ENCODE measurements around the gene RBBP8.

Gene RBBP8

DNA sequence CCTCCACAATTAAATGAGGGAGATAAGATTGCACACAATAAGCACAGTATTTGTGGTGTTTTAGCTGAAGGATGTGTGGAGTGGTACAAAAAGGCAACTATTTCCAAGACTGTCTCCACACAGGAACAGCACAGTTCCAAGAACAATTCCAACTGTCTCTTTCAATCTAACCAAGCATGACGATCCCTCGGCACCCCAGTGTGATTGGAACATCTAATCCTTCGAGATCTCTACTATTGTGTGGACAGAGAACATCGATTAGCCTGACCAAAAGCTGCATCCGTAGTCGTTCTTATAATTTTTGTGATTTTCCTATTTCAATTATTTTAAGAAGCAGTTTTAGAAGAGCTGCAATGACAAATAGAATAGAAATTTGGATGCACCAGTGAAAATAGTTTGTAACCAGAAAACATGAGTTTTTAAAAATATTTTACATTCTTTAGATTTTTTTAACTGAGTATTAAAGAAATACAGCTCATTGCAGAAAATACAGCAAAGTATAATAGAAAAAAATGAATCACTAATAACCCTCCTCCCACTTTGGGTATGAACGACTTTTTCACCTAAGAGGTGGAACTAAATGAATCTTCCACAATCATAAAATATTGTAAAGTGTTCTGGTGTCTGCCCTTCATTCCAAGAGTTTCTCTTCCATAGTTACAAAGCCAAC, 125.8 kb downstream of the RBBP8 start:
- H3K9me3 ChIP-seq (ENCODE audit: control insufficient read depth, insufficient read depth, low read length), result peaks cover 4% of the 10 kb centered on the region; the same call in 1 of the 2 replicates
- no peak overlapping the region for H3K27ac ChIP-seq (ENCODE audit: low read depth, low read length)
- no peaks in the 10 kb centered on the region for H3K36me3 ChIP-seq (ENCODE audit: control insufficient read depth, insufficient read depth, low read length)
- H3K27me3 ChIP-seq (ENCODE audit: control insufficient read depth, insufficient read depth, low read length), result no peaks in the 10 kb centered on the region
- no peak overlapping the region for H3K4me3 ChIP-seq (ENCODE audit: low read depth, low read length)
- 0 out of 2 replicates have a peak, but pooled peaks cover 2% of the 10 kb centered on the region for H3K4me1 ChIP-seq (ENCODE audit: control insufficient read depth, insufficient read depth, low read length)
- no peak overlapping the region for H3K9ac ChIP-seq (ENCODE audit: low read depth, low read length)

- Histone ChIP-seq H3K4me3 (ENCODE audit: low read depth, low read length) (no peak overlapping the region), H3K9me3 (ENCODE audit: control insufficient read depth, insufficient read depth, low read length) (peaks cover 4% of the 10 kb centered on the region; the same call in 1 of the 2 replicates), H3K27ac (ENCODE audit: low read depth, low read length) (no peak overlapping the region), H3K27me3 (ENCODE audit: control insufficient read depth, insufficient read depth, low read length) (no peaks in the 10 kb centered on the region), H3K9ac (ENCODE audit: low read depth, low read length) (no peak overlapping the region), H3K4me1 (ENCODE audit: control insufficient read depth, insufficient read depth, low read length) (no peaks in the 10 kb centered on the region), H3K36me3 (ENCODE audit: control insufficient read depth, insufficient read depth, low read length) (no peaks in the 10 kb centered on the region)
Measured at GRCh38 chr18:23059541-23060465, 126.7 kb downstream of the RBBP8 start.

GRCh38 chr18:23062011-23062410, 128.9 kb downstream of the RBBP8 start:
- Histone ChIP-seq H3K27ac (ENCODE audit: low read depth, low read length) (no peak overlapping the region), H3K27me3 (ENCODE audit: control insufficient read depth, insufficient read depth, low read length) (no peaks in the 10 kb centered on the region)

DNA sequence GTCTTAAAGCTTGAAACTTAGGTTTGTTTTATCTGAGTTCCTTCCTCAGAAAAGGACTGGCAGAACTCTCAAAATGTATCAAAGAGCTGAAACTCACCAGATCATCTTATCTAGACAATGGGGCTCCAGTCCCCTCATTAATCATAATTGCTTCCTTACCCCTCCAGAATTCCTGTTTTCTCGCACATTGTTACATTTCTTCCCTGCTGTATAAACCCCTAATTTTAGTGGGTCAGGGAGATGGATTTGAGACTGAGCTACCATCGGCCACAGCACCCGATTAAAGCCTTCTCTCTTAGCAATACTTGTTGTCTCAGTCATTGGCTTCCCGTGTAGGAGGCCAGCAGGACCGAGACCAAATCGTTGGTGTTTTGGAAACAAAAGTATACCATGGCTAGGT, 130.4 kb downstream of the RBBP8 start:
- H3K4me1 ChIP-seq (ENCODE audit: control insufficient read depth, insufficient read depth, low read length), result no peaks in the 10 kb centered on the region
- H3K9me3 ChIP-seq (ENCODE audit: control insufficient read depth, insufficient read depth, low read length), result peaks cover 4% of the 10 kb centered on the region; the same call in 1 of the 2 replicates

More at GRCh38 chr18:23062011-23062410, 128.9 kb downstream of the RBBP8 start:
- H3K4me1 ChIP-seq (ENCODE audit: control insufficient read depth, insufficient read depth, low read length), result no peaks in the 10 kb centered on the region
- no peak overlapping the region for H3K4me3 ChIP-seq (ENCODE audit: low read depth, low read length)
- H3K9me3 ChIP-seq (ENCODE audit: control insufficient read depth, insufficient read depth, low read length), result peaks cover 4% of the 10 kb centered on the region; the same call in 1 of the 2 replicates
- H3K9ac ChIP-seq (ENCODE audit: low read depth, low read length), result no peak overlapping the region
- no peaks in the 10 kb centered on the region for H3K36me3 ChIP-seq (ENCODE audit: control insufficient read depth, insufficient read depth, low read length)

GRCh38 chr18:23065234-23065806, 132.2 kb downstream of the RBBP8 start:
- H3K27me3 ChIP-seq (ENCODE audit: control insufficient read depth, insufficient read depth, low read length), result no peaks in the 10 kb centered on the region
- no peak overlapping the region for H3K4me3 ChIP-seq (ENCODE audit: low read depth, low read length)
- no peak overlapping the region for H3K27ac ChIP-seq (ENCODE audit: low read depth, low read length)
- H3K4me1 ChIP-seq (ENCODE audit: control insufficient read depth, insufficient read depth, low read length), result no peaks in the 10 kb centered on the region
- H3K9me3 ChIP-seq (ENCODE audit: control insufficient read depth, insufficient read depth, low read length), result peaks cover 4% of the 10 kb centered on the region; the same call in 1 of the 2 replicates
- H3K36me3 ChIP-seq (ENCODE audit: control insufficient read depth, insufficient read depth, low read length), result no peaks in the 10 kb centered on the region
- no peak overlapping the region for H3K9ac ChIP-seq (ENCODE audit: low read depth, low read length)

More for the DNA sequence above, 130.4 kb downstream of the RBBP8 start:
- Histone ChIP-seq H3K36me3 (ENCODE audit: control insufficient read depth, insufficient read depth, low read length) (no peaks in the 10 kb centered on the region), H3K27me3 (ENCODE audit: control insufficient read depth, insufficient read depth, low read length) (no peaks in the 10 kb centered on the region), H3K4me3 (ENCODE audit: low read depth, low read length) (no peak overlapping the region), H3K9ac (ENCODE audit: low read depth, low read length) (no peak overlapping the region), H3K27ac (ENCODE audit: low read depth, low read length) (no peak overlapping the region)

DNA sequence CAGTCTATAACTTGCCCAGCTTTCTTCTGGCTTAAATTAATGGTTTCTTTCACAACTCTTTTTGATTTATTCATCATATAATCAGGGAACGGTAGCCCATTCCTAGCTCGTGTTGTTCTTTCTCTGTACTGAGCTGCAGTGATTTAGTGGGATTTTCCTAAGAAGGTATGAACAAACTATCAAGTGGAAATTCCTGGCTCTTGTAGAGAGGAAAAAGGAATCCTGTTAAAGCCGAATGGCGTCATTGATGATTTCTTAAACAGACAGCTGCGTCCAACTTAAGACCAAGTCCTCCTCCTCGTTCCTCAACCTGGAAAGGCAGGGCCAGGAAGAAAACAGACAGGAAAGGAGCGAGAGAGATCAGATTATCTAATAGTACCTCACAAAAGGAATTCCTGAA, 132.9 kb downstream of the RBBP8 start:
- H3K36me3 ChIP-seq (ENCODE audit: control insufficient read depth, insufficient read depth, low read length), result no peaks in the 10 kb centered on the region
- H3K9me3 ChIP-seq (ENCODE audit: control insufficient read depth, insufficient read depth, low read length), result peaks cover 4% of the 10 kb centered on the region; the same call in 1 of the 2 replicates
- H3K9ac ChIP-seq (ENCODE audit: low read depth, low read length), result no peak overlapping the region
- H3K27me3 ChIP-seq (ENCODE audit: control insufficient read depth, insufficient read depth, low read length), result no peaks in the 10 kb centered on the region
- no peaks in the 10 kb centered on the region for H3K4me1 ChIP-seq (ENCODE audit: control insufficient read depth, insufficient read depth, low read length)
- H3K4me3 ChIP-seq (ENCODE audit: low read depth, low read length), result no peak overlapping the region
- no peak overlapping the region for H3K27ac ChIP-seq (ENCODE audit: low read depth, low read length)

- no peaks in the 10 kb centered on the region for H3K4me1 ChIP-seq (ENCODE audit: control insufficient read depth, insufficient read depth, low read length)
- no peak overlapping the region for H3K4me3 ChIP-seq (ENCODE audit: low read depth, low read length)
- H3K36me3 ChIP-seq (ENCODE audit: control insufficient read depth, insufficient read depth, low read length), result no peaks in the 10 kb centered on the region
- H3K9me3 ChIP-seq (ENCODE audit: control insufficient read depth, insufficient read depth, low read length), result peaks cover 4% of the 10 kb centered on the region; the same call in 1 of the 2 replicates
- H3K27ac ChIP-seq (ENCODE audit: low read depth, low read length), result no peak overlapping the region
- H3K9ac ChIP-seq (ENCODE audit: low read depth, low read length), result no peak overlapping the region
- H3K27me3 ChIP-seq (ENCODE audit: control insufficient read depth, insufficient read depth, low read length), result no peaks in the 10 kb centered on the region
Measured at GRCh38 chr18:23066504-23067039, 133.4 kb downstream of the RBBP8 start.

GRCh38 chr18:23067236-23067635, 134.1 kb downstream of the RBBP8 start:
- Histone ChIP-seq H3K27me3 (ENCODE audit: control insufficient read depth, insufficient read depth, low read length) (no peaks in the 10 kb centered on the region), H3K9me3 (ENCODE audit: control insufficient read depth, insufficient read depth, low read length) (peaks cover 4% of the 10 kb centered on the region; the same call in 1 of the 2 replicates), H3K36me3 (ENCODE audit: control insufficient read depth, insufficient read depth, low read length) (no peaks in the 10 kb centered on the region), H3K4me3 (ENCODE audit: low read depth, low read length) (no peak overlapping the region), H3K27ac (ENCODE audit: low read depth, low read length) (no peak overlapping the region), H3K9ac (ENCODE audit: low read depth, low read length) (no peak overlapping the region), H3K4me1 (ENCODE audit: control insufficient read depth, insufficient read depth, low read length) (no peaks in the 10 kb centered on the region)

DNA sequence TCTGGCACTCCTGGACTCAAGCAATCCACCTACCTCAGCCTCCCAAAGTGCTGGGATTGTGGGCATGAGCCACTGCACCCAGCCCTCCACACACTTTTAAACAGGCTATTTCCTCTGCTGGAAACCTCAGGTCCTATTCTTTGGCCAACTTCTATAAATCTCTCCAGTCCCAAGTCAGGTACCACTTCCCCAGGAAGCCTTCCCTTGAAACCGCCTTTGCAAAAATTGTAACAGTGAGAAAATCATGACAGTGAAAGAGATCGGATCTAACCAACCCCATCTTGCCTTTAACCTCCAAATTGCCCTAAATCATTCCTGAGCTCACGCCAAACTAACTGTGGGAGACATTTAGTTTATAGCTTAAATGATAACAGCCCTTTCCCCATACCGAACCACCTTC, 134.9 kb downstream of the RBBP8 start:
- Histone ChIP-seq H3K27me3 (ENCODE audit: control insufficient read depth, insufficient read depth, low read length) (no peaks in the 10 kb centered on the region), H3K9me3 (ENCODE audit: control insufficient read depth, insufficient read depth, low read length) (peaks cover 4% of the 10 kb centered on the region; the same call in 1 of the 2 replicates), H3K4me3 (ENCODE audit: low read depth, low read length) (no peak overlapping the region), H3K9ac (ENCODE audit: low read depth, low read length) (no peak overlapping the region), H3K4me1 (ENCODE audit: control insufficient read depth, insufficient read depth, low read length) (no peaks in the 10 kb centered on the region), H3K36me3 (ENCODE audit: control insufficient read depth, insufficient read depth, low read length) (no peaks in the 10 kb centered on the region), H3K27ac (ENCODE audit: low read depth, low read length) (no peak overlapping the region)

- Histone ChIP-seq H3K9ac (ENCODE audit: low read depth, low read length) (no peak overlapping the region), H3K4me1 (ENCODE audit: control insufficient read depth, insufficient read depth, low read length) (no peaks in the 10 kb centered on the region)
Measured at GRCh38 chr18:23068570-23069310, 135.6 kb downstream of the RBBP8 start.

More at GRCh38 chr18:23068570-23069310, 135.6 kb downstream of the RBBP8 start:
- H3K4me3 ChIP-seq (ENCODE audit: low read depth, low read length), result no peak overlapping the region
- H3K36me3 ChIP-seq (ENCODE audit: control insufficient read depth, insufficient read depth, low read length), result no peaks in the 10 kb centered on the region
- H3K27ac ChIP-seq (ENCODE audit: low read depth, low read length), result no peak overlapping the region
- no peaks in the 10 kb centered on the region for H3K27me3 ChIP-seq (ENCODE audit: control insufficient read depth, insufficient read depth, low read length)
- H3K9me3 ChIP-seq (ENCODE audit: control insufficient read depth, insufficient read depth, low read length), result peaks cover under 1% of the 10 kb centered on the region; the same call in 1 of the 2 replicates

All from HUES48 (cell line).